HG02870 (cell line): Measurements from ENCODE around the gene DYNLRB1.

Experiments used
- ATAC-seq: cut with Tn5 transposase; IDR thresholded peaks from one replicate; pipeline ENCODE4 v1.9.1; 2021; ENCODE audit warnings: mild to moderate bottlenecking, moderate library complexity; ENCODE audit not compliant: unreplicated experiment

DYNLRB1 gene

DNA sequence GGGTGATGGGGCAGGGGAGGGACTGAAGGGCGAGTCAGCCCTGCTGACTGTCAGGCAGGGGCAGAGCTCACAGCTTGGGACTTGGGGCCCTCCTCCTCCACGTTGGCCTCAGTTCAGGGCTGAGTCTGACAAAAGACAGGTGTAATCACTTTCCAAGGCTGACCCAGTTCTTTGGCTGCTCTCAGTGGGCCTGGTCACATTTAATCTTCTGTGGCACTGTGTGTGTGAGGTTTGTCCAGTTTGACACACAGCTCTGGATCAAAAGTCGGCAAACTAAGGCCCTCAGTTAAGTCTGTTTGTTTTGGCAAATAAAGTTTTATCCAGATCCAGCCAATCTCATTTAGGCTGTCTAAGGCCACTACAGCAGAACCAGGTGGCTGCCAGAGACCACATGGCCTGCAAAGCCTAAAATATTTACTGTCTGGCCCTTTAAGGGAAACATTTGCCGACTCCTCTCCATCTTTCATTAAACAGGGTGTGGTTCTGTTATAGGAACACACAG, 37.2 kb downstream of the DYNLRB1 start:
- ATAC-seq, result no peak

DNA sequence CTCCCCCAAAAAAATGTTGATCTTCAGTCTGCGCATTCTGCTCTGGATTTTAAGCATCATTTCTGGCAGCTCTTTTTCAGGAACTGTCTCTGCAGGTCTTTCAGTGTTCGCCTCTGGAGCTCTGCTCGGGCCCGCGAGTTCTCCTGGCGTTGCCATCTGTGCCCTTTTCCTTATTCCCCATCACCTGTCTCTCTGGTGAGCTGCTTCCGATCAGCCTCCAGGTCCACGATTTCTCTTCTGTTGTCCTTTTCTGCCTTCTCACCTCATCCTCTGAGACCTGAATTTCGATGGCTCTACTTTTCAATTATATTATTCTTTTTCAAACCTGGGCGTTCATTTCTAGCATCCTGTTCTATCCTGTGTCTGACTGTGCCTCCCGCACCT, 41.7 kb downstream of the DYNLRB1 start:
- ATAC-seq, result no peak

DNA sequence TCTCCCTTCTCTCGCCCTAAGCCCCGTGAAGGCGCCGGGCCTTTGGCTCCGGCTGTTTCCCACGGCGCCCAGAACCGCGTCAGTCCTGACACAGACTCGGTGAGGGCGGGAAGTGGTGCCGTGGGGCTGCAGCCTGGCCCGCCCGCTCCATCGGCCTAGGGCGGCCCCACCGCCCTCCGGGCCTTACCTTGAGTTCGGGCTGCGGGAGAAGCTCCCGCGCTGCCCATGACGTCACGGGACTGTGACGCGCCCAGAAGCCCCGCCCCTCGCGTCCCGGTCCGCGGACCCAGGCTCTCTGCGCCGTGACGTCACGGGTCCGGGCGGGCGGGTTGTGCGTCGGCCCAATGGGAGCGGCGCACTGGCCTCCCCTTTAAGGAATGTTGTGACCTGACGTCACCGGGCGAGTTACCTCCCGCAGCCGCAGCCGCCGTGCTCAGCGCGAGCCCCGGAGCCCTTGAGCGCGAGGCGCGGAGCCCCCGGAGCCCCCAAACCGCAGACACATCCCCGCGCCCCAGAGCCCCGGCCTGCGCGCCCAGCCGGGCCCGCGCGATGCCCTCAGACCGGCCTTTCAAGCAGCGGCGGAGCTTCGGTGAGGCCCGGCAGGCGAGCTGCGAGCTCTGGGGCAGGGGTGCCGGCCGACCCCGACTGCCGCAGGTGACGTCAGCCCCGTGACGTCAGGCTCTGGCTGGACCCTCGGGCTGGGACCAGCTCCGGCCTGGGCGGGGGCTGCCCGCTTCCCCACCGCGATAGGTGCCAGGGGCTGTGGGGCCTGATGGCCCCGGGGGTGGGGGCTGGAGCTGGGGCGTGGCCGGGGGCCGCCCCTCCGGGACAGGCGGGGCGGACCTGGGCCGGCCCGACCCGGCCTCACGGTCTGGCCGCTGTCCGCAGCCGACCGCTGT, 42.3 kb downstream of the DYNLRB1 start, which contains the start of gene MAP1LC3A:
TSS of gene MAP1LC3A (plus strand) at position 399 of the 899 bp plus-strand sequence. CDS start at position 550, 151 bp downstream.
- ATAC-seq, result no peak

DNA sequence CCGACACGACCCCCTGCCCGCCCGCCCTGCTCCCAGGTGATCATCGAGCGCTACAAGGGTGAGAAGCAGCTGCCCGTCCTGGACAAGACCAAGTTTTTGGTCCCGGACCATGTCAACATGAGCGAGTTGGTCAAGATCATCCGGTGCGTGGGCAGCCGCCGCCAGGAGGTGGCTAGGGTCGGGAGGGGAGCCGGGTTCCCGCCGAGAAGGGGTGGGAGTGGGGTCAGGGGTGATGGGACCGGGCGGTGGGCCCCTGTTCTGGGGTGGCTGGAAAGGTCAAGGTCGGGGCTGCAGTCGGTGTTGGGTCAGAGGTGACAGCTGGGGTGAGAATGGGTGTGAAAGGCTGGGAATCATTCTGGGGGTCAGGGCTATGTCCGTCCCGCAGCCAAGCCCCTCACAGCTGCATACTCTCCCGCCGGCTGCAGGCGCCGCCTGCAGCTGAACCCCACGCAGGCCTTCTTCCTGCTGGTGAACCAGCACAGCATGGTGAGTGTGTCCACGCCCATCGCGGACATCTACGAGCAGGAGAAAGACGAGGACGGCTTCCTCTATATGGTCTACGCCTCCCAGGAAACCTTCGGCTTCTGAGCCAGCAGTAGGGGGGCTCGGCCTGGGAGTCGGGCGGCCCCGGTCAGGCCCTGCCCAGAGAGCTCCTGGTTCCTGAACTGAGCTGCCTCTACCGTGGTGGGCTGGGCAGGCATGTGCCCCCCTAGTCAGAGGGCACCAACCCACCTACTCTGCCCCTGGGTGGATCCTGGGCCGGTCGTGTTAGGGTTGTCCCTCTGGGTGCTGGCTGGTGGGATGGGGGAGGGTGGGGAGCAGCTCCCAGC, 43.3 kb downstream of the DYNLRB1 start:
- no peak for ATAC-seq

DNA sequence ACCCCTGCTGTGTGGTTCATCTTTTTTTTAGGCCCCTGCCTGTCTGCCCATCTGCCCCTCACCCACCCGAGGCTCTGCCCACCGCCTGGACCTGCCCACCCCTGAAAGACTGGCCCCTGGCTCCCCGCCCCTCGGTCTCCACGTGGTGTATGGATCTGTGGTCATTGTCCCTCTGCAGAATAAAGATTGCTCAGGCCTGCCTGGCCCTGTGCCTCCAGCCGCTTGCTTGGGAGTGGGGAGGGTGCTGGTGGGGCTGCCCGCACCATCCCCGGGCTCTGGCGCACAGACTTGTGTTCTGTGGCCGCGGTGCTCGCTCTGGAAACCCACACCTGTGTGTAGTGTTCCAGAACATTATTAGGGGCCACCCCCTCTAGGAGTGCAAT, 43.9 kb downstream of the DYNLRB1 start:
- ATAC-seq, result no peak

DNA sequence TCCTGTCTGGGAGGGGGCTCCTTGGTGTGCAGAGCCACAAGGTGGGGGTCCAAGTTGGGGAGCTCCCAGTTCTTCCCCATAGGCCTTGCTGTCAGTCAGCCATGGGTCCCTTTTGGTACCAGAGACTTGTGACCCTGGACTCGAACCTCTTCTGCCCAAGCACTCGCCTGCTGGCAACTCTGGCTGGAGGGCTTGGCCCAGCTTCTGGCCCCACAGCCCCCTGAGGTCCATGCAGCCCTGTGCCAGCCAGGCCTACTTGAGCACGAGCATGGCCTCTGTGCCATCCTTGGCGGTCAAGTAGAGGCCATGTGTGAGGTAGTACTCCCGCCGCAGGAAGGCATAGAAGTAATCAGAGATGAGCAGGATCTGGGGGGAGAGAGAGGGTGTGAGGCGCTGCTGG, 44.4 kb downstream of the DYNLRB1 start:
- no peak for ATAC-seq

DNA sequence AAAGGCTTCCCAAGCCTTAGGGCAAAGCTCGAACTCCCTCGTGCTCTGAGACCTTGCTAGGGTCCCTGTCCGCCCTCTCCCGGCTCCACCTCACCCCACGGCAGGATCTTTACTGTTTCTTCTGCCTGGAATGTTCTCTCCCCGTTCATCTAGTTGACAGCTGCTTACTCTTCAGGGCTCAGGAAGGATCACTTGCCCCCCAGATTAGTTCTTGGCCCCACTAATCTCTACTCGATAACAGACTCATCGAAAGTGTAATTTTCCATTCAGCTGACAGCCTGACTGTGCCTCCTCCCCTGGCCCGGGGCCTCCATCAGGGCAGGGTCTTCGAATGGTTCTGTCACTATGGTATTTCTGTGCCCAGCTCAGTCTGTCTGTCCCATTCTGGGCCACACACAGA, 45.4 kb downstream of the DYNLRB1 start:
- ATAC-seq, result no peak

DNA sequence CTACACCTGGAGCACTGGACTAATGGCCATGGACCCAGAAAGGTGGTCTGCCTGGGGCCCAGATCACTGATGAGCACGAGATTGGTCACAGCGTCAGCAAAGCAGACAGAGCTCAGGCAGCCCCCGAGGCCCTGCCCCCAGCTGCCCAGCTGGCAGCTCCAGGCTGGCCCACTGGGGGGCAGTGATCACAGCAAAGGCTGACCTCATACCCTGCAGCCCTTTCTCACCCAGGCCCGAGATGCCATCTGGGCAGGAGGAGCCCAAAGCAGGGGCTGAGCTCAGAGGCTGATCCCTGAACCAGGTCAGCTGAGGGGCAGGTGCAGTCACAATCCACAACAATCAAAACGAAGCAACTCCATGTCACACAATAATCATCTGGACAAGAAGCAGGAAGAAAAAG, 46.4 kb downstream of the DYNLRB1 start:
- no peak for ATAC-seq

DNA sequence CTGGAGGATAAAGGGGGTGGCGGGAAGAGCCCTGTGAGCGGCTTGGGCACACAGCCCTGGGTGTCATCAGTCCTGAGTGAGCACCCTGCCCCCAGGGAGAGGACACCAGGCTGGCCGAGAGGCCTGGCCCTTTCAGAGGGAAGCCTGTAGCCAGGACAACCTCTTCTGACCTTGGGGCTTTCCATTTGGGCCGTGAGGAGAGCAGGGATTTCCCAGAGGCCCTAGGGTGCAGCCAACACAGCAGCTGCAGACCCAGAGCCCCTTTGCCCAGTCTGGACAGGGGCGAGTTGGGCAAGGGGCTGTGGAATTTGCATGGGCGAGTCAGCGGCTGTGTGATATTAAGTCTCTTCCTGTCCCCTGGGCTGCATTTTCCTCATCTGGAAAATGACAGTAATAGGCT, 48.6 kb downstream of the DYNLRB1 start:
- ATAC-seq, result no peak

DNA sequence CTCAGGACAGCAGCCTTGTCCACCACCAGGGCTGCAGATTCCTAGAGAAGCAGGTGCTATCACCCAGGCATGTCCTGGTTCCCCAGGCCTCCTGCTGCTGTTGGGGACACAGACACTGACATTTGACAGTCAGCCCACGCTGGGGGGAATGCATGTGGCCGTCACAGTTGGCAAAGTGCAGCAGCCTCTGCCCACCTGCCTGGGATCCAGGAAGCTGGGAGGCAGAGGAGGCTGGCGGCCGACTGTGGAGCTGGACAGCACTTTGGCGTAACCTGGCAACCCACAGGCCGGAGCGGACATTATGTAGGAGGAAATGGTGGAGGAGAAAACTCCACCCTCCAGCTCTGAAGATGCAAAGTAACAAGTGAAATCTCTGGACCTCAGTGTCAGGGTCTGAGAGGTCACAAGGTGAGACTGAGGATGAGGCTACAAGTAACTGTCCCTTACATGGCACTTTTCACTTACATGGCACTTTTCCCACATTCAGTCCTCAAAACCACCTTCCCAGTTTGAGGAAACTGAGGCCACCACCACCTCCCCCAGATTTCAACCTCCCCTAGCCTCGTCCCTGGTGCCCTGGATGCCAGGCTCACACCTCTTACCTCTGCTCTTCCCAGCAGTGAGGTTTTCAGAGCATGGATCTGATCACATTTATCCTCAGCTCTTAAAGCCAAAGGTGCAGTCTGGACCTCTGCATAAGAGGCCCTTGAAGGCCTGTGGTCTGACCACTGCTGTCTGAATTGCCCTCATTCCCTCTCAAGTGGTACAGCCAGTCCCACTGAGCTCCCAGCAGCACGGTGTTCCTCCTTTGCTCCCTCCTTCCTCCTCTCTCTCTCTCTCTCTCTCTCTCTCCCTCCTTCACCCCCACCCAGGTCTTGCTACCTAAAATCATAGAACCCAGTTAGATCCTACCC, 51.0 kb downstream of the DYNLRB1 start:
- no peak for ATAC-seq

DNA sequence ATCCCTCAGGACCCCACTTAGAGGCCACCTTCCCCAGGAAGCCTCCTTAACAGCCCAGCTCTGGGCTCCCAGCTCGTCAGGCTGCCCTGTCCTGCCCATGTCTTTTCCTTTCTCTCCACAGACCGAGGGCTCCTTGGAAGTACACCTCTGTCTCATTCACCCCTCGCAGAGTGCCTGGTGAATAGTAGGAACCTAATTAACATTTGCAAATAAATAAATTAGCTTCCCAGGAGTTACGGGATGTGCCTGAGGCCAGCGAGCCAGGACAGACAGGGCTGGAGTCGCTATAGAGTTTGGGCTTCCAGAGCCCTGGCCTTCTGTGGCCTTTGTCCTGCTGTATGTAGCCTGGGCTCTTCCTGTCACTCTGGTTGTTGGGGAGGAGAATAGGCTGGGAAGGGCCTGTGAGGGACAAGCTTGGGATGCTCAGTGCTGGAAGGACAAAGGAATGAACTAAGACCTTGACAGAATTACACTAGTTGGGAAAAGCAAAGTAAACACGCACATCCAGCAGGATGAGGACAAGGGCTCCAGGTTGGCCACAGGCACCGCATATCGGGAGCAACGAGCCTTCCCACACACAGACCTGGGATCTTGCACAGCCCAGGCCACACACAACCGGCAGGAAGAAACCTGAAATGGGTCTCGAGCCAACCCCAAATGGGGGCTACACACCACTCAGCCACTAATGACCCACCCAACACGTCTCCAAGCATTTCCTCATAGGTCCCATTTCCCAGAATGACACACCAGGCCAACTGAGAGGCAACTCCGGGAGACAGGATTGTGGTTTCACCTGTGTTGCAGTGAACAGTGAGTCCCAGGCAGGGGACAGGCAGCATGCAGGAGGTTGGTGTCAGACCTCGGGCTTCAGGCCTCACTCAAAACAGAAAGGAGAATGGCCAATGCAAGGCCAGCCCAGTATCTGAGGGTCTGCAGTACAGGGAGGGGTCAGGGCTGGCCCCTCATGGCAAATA, 52.0 kb downstream of the DYNLRB1 start:
- ATAC-seq, result no peak

DNA sequence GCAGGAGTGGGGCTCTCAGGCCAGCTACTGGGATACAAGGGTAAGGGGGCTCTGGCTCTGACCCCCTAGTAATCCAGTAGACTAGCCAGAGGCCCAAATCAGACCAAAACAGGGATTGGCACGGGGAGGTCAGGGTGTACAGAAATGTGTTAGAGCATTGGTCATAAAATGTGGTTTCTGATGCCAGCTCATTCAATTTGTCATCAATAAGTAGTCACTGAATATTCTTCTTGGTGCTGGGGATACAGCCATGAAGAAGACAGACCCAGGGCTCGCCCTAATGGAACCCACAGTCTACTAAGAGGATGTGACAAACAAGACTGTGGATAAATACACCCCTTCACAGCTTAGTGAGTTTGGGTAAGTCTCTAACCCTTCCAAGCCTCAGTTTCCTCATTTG, 53.4 kb downstream of the DYNLRB1 start:
- no peak for ATAC-seq

DNA sequence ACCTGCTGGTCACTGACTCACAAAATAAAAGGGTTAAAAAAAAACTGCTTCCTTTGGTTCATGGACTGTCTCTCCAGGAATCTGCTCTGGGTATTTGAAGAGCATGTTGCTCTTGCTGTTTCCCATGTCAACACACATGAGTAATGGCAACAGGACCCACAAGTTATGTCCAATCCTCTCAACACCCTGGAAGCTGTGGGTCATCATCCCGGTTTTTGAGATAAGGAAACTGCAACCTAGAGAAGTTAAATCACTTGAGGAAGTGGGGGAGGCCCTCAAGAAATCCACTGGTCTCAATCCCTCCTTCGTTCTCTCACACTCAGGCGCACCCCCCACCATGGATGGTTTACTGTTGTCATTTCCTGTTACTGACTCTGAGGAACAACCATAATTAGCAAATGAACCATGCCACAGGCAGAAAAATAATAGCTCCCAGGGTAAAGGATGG, 54.7 kb downstream of the DYNLRB1 start:
- ATAC-seq, result no peak

DNA sequence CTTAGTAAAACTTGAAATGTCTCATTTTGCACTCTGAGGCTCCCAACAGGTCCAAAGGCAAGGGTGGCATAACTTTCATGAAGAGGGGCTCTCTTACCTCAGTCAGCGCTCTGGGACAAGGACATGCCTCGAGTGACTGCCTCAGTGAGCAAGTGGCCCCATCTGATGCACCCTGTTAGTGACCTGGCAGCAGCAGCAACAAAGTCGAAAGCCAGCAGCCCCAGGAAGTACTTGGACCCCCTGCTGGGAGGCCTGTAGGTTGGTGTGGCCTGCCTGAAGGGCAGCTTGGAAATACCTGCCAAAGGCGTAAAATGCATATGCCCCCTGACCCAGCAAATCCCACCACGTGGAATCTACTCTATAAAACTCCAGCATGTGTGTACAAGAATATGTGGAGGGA, 55.5 kb downstream of the DYNLRB1 start:
- ATAC-seq, result no peak

DNA sequence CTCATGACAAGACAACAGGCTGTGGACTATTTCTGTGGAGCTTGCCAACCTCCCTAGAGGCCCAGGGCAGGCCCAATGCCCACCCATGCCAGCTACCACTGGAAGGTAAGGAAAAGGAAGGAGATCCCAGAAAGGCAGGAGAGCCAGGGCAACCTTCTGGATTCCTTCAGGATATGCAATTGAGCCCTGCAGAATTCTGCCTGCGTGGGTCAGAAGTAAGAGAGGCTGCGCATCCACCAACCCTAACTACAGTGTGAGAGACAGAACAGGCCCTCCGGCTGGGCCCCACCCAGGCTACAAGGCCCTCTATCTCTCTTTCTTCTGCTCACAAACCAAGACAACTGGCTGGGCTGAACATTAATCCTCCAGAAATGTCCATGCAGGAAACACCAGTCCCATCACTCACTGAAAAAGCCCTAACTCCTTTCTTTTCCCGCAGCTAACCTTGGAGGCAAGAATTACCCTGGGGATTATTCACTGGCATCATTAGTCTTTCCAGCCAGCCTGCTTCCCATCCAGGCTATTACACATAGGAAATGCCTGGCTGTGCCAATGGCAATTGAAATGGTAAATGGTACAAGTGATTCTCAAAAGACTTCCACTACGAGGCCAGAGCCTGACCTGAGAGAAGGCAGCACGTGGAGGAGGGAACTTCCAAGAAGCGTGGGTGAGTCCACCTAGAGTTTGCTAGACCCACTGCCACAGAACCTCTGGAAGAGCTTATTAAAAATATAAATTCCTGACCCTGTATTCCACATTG, 57.5 kb downstream of the DYNLRB1 start:
- no peak for ATAC-seq

DNA sequence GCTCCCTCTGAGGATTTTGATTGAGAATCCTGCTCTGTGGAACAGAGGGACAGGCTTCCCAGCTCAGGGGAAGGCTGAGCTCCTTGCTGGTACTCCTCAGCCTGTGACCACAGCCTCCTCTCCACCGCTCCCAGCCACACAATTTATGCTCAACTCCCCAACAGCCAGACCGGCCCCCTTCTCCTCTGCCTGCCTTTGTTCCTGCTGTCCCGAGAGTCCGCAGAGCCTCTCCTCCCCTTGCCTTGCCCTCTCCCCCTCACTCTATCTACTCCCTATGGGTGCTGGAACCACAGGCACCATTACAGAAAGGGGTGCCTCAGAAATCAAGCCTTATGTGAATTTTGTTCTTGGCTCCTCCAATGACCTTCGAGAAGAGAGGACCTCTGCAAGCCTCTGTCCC, 58.2 kb downstream of the DYNLRB1 start:
- no peak for ATAC-seq

DNA sequence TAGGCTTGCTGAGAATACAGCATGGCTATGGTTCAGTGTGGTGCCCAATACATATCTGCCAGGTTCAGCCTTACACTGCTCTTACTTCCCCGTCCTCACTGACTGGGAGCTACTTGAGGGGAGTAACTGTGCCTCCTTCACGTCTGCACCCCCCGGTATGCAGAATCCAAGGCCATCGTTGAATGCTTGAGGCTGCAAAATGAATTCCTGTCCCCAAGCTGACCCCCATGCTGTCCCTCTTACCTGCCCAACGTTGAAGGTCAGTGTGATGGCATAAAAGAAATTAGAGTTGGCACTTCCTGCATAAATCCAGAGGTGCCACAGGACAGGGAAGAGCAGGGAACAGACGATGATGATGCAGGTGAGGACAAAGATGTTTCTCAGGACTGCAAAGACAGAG, 58.6 kb downstream of the DYNLRB1 start:
- ATAC-seq, result no peak

DNA sequence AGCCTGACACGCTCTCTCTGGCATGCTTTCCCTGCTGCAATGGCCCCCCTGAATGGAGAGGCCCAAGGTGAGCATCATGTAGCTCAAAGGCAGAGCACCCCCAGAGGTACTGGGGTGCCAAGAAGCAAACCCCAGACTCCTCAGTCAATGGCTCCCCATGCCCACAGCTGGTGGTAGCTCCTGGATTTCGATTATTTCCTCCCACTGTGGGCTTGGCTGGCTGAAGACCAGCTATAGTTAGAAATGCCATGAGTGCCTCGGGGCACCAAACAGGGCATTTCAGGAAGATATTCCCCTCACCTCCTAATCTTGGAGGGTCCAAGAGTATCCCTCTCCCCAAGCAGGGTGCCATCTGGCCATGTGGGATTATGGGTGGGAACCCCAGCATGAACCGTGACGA, 59.0 kb downstream of the DYNLRB1 start:
- no peak for ATAC-seq

DNA sequence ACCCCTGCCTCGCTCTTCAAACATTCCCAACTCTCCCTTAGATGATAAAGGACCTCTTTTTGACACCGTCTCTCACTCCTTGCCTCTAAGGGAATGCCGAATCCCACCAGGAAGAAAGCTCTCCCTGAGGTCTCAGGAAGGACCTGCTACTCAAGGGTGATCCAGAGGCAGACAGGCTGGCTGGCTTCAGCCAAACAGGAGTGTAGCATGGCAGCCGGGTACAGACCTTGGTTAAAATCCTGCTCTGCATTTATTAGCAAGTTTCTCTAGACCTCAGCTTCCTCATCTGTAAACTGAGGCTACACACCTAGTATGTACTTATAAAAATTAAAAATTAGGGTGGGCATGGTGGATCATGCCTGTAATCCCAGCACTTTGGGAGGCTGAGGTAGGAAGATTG, 59.5 kb downstream of the DYNLRB1 start:
- no peak for ATAC-seq
